SK-N-SH treated with all-trans-retinoic acid at 6 μM for 48 hours (cell line): Measurements from ENCODE around the gene PSMD14.
A peak's percentile ranks its signal among the peaks of the same experiment; 100 is the strongest.

Experiments
- ATAC-seq: fragments of 200-7000 bp; cut with Tn5 transposase; 3 replicates; pipeline ENCODE4 v1.9.1; 2020; ENCODE audit warnings: mild to moderate bottlenecking, moderate library complexity
- ARNTL ChIP-seq: fragments of 450-650 bp; formaldehyde crosslinking; IDR thresholded peaks from 2 replicates; pipeline ENCODE4 v1.5.0; 2020; ENCODE audit warnings: low read depth, mild to moderate bottlenecking, moderate library complexity, borderline replicate concordance
- CREB5 ChIP-seq: fragments of 250-450 bp; sonication (Bioruptor Pico); IDR thresholded peaks from 2 replicates; pipeline ENCODE4 v1.5.1; 2020; ENCODE audit warnings: low read depth, mild to moderate bottlenecking, moderate library complexity
- CSDC2 ChIP-seq: fragments of 250-450 bp; sonication (Bioruptor Pico); IDR thresholded peaks from 2 replicates; pipeline ENCODE4 v1.5.0; 2020; ENCODE audit warnings: mild to moderate bottlenecking, moderate library complexity
- GLIS3 ChIP-seq: fragments of 250-450 bp; sonication (Bioruptor Pico); IDR thresholded peaks from 2 replicates; pipeline ENCODE4 v1.5.0; 2020; ENCODE audit warnings: mild to moderate bottlenecking, moderate library complexity
- OSR1 ChIP-seq: fragments of 250-450 bp; sonication (Bioruptor Pico); IDR thresholded peaks from 2 replicates; pipeline ENCODE4 v1.8.0; 2022; ENCODE audit warnings: moderate library complexity, mild to moderate bottlenecking, inconsistent platforms
- PATZ1 ChIP-seq: fragments of 250-450 bp; sonication (Bioruptor Pico); IDR thresholded peaks from 2 replicates; pipeline ENCODE4 v1.8.0; 2020; ENCODE audit warnings: mild to moderate bottlenecking, moderate library complexity, borderline replicate concordance
- PPARA ChIP-seq: fragments of 250-450 bp; sonication (Bioruptor Pico); IDR thresholded peaks from 2 replicates; pipeline ENCODE4 v1.5.0; 2020; ENCODE audit warnings: mild to moderate bottlenecking, borderline replicate concordance
- TCF4 ChIP-seq: fragments of 250-450 bp; sonication (Bioruptor Pico); IDR thresholded peaks from 2 replicates; pipeline ENCODE4 v1.8.0; 2021; ENCODE audit warnings: mild to moderate bottlenecking, moderate library complexity, borderline replicate concordance
- TOX ChIP-seq: fragments of 250-450 bp; sonication (Bioruptor Pico); IDR thresholded peaks from 2 replicates; pipeline ENCODE4 v1.8.0; 2021; ENCODE audit warnings: mild to moderate bottlenecking, moderate library complexity, borderline replicate concordance
- ZC3H10 ChIP-seq: fragments of 250-450 bp; sonication (Bioruptor Pico); IDR thresholded peaks from 2 replicates; pipeline ENCODE4 v1.5.1; 2021; ENCODE audit warnings: mild to moderate bottlenecking, moderate library complexity
- ZFP3 ChIP-seq: fragments of 250-450 bp; sonication (Bioruptor Pico); IDR thresholded peaks from 2 replicates; pipeline ENCODE4 v1.5.0; 2020; ENCODE audit warnings: mild to moderate bottlenecking, moderate library complexity
- ZFP30 ChIP-seq: fragments of 450-650 bp; formaldehyde crosslinking; IDR thresholded peaks from 2 replicates; pipeline ENCODE4 v1.5.0; 2022; ENCODE audit warnings: mild to moderate bottlenecking, moderate library complexity
- ZNF70 ChIP-seq: fragments of 450-650 bp; formaldehyde crosslinking; IDR thresholded peaks from 2 replicates; pipeline ENCODE4 v1.5.0; 2020; ENCODE audit warnings: mild to moderate bottlenecking, moderate library complexity
- ZNF8 ChIP-seq: fragments of 450-650 bp; formaldehyde crosslinking; IDR thresholded peaks from 2 replicates; pipeline ENCODE4 v1.5.0; 2020; ENCODE audit warnings: mild to moderate bottlenecking, moderate library complexity
- TF ChIP-seq, protein P1 (sequence below): fragments of 250-450 bp; sonication (Bioruptor Pico); IDR thresholded peaks from 2 replicates; pipeline ENCODE4 v1.5.1; 2021; ENCODE audit warnings: mild to moderate bottlenecking, moderate library complexity
- TF ChIP-seq, protein P2 (sequence below): fragments of 250-450 bp; sonication (Bioruptor Pico); IDR thresholded peaks from 2 replicates; pipeline ENCODE4 v1.5.0; 2020; ENCODE audit warnings: mild to moderate bottlenecking, moderate library complexity
- TF ChIP-seq, protein P3 (sequence below): fragments of 250-450 bp; sonication (Bioruptor Pico); IDR thresholded peaks from 2 replicates; pipeline ENCODE4 v1.8.0; 2021; ENCODE audit warnings: low read depth, mild to moderate bottlenecking, moderate library complexity, borderline replicate concordance

PSMD14 gene

GRCh38 chr2:161423421-161424393 lies 115.5 kb downstream of the PSMD14 start:
- ATAC-seq = peak; percentile 60
- TF ChIP-seq CSDC2 (no peak), PPARA (CRISPR knock-in tag) (no peak)
- TF ChIP-seq, protein P1, sequence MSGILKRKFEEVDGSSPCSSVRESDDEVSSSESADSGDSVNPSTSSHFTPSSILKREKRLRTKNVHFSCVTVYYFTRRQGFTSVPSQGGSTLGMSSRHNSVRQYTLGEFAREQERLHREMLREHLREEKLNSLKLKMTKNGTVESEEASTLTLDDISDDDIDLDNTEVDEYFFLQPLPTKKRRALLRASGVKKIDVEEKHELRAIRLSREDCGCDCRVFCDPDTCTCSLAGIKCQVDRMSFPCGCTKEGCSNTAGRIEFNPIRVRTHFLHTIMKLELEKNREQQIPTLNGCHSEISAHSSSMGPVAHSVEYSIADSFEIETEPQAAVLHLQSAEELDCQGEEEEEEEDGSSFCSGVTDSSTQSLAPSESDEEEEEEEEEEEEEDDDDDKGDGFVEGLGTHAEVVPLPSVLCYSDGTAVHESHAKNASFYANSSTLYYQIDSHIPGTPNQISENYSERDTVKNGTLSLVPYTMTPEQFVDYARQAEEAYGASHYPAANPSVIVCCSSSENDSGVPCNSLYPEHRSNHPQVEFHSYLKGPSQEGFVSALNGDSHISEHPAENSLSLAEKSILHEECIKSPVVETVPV (CRISPR knock-in tag) = no peak
- TF ChIP-seq, all 23 proteins: peak for 0

GRCh38 chr2:161424394-161424769 lies 116.2 kb downstream of the PSMD14 start:
- no peak for ATAC-seq
- TF ChIP-seq, protein P1 (CRISPR knock-in tag) = no peak
- TF ChIP-seq ARNTL (CRISPR knock-in tag) = no peak
- TF ChIP-seq, all 23 proteins: peak for 0

- TF ChIP-seq, protein P1 (CRISPR knock-in tag) = no peak
- TF ChIP-seq ZNF70 (CRISPR knock-in tag) (no peak), PATZ1 (no peak), PPARA (CRISPR knock-in tag) (no peak), OSR1 (CRISPR knock-in tag) (no peak), ZFP30 (CRISPR knock-in tag) (no peak), TCF4 (CRISPR knock-in tag) (no peak), ZFP3 (no peak), ZNF8 (CRISPR knock-in tag) (no peak), ZC3H10 (CRISPR knock-in tag) (no peak), TOX (CRISPR knock-in tag) (no peak), CSDC2 (no peak)
- no peak for ATAC-seq
Observed at GRCh38 chr2:161424891-161425727, 116.9 kb downstream of the PSMD14 start.

DNA sequence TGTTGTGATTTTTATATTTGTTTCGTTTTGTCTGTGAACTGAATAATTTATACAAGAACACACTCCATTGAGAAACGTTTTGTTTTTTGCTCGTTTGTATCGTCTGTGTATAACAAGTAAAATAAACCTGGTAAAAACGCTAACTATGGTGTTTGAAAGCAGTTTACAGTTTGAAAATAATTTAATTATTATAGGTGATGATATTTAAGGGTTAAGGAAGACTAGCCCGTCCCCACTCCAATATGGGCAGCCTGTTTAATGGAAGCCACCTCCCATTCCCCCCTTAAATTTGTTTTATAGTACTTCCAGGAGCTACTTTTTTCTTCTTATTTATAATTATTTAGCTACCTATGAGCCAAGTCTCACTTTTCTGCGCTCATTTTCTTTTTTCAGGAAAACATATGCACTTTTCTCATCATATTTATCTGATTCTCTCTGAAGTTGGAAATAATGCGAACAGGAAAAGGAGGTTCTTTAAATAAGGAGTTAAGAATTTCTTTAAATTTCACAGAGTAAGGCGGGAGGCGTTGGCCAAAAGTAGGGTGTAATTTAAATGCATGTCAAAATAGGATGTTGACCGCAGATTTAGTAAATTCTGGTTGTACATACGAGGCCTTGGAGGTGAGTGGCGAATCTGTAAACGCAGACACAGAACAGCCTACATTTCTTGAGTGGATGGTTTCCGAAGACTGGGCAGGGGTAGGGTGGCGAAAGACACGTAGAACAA lies 117.7 kb downstream of the PSMD14 start:
- ATAC-seq = no peak
- TF ChIP-seq, protein P2, sequence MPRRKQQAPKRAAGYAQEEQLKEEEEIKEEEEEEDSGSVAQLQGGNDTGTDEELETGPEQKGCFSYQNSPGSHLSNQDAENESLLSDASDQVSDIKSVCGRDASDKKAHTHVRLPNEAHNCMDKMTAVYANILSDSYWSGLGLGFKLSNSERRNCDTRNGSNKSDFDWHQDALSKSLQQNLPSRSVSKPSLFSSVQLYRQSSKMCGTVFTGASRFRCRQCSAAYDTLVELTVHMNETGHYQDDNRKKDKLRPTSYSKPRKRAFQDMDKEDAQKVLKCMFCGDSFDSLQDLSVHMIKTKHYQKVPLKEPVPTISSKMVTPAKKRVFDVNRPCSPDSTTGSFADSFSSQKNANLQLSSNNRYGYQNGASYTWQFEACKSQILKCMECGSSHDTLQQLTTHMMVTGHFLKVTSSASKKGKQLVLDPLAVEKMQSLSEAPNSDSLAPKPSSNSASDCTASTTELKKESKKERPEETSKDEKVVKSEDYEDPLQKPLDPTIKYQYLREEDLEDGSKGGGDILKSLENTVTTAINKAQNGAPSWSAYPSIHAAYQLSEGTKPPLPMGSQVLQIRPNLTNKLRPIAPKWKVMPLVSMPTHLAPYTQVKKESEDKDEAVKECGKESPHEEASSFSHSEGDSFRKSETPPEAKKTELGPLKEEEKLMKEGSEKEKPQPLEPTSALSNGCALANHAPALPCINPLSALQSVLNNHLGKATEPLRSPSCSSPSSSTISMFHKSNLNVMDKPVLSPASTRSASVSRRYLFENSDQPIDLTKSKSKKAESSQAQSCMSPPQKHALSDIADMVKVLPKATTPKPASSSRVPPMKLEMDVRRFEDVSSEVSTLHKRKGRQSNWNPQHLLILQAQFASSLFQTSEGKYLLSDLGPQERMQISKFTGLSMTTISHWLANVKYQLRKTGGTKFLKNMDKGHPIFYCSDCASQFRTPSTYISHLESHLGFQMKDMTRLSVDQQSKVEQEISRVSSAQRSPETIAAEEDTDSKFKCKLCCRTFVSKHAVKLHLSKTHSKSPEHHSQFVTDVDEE (CRISPR knock-in tag) = no peak
- no peak for TF ChIP-seq PPARA (CRISPR knock-in tag)
- TF ChIP-seq, protein P3, sequence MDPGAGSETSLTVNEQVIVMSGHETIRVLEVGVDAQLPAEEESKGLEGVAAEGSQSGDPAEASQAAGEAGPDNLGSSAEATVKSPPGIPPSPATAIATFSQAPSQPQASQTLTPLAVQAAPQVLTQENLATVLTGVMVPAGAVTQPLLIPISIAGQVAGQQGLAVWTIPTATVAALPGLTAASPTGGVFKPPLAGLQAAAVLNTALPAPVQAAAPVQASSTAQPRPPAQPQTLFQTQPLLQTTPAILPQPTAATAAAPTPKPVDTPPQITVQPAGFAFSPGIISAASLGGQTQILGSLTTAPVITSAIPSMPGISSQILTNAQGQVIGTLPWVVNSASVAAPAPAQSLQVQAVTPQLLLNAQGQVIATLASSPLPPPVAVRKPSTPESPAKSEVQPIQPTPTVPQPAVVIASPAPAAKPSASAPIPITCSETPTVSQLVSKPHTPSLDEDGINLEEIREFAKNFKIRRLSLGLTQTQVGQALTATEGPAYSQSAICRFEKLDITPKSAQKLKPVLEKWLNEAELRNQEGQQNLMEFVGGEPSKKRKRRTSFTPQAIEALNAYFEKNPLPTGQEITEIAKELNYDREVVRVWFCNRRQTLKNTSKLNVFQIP = no peak
- no peak for TF ChIP-seq PATZ1
- TF ChIP-seq GLIS3 (CRISPR knock-in tag) = no peak
- TF ChIP-seq CREB5 (CRISPR knock-in tag) = no peak
